DMS53 treated with DMSO at 0.1 percent for 48 hours (cell line): ENCODE measurements around the gene USHBP1.
"Not testable (repeated sequence)": the region's sequence is repeated elsewhere in the genome, so short reads cannot be mapped to it uniquely, and the experiment has no call there.

Experiments used
- DNase-seq: peaks from one replicate; lab custom pipeline; 2025; ENCODE audit not compliant: unreplicated experiment; lab: John Stamatoyannopoulos, UW

Gene USHBP1

GRCh38 chr19:17295551-17295950, 31.0 kb upstream of the USHBP1 start:
- DNase-seq: not testable (repeated sequence)

- DNase-seq: no peak
These were observed 29.7 kb upstream of the USHBP1 start for GRCh38 chr19:17294051-17294891.

GRCh38 chr19:17293605-17294004, 29.1 kb upstream of the USHBP1 start:
- no peak for DNase-seq

GRCh38 chr19:17292301-17293074, 27.9 kb upstream of the USHBP1 start:
- DNase-seq: peak; percentile 63

GRCh38 chr19:17289489-17289888, 24.9 kb upstream of the USHBP1 start:
- DNase-seq: no peak

GRCh38 chr19:17286752-17287151, 22.2 kb upstream of the USHBP1 start:
- no peak for DNase-seq

- no peak for DNase-seq
These were observed 21.7 kb upstream of the USHBP1 start for GRCh38 chr19:17286263-17286662.

- DNase-seq: no peak
These were observed 21.0 kb upstream of the USHBP1 start for GRCh38 chr19:17285415-17286135.

- no peak for DNase-seq
These were observed 19.0 kb upstream of the USHBP1 start for GRCh38 chr19:17283504-17283996.

- peak; percentile 77 for DNase-seq
These were observed 18.1 kb upstream of the USHBP1 start for GRCh38 chr19:17282488-17283125.

- DNase-seq: no peak
These were observed 17.1 kb upstream of the USHBP1 start, which contains the start of gene ANKLE1 for GRCh38 chr19:17281391-17282304. Gene ANKLE1 (plus strand): TSS chr19:17281901. CDS start chr19:17281921, 20 bp downstream.

GRCh38 chr19:17279436-17279835, 14.9 kb upstream of the USHBP1 start:
- DNase-seq: no peak

- DNase-seq: no peak
These were observed 11.1 kb upstream of the USHBP1 start for GRCh38 chr19:17275441-17276175.

GRCh38 chr19:17274892-17275291, 10.3 kb upstream of the USHBP1 start:
- not testable (repeated sequence) for DNase-seq

GRCh38 chr19:17268754-17269153, 4.2 kb upstream of the USHBP1 start:
- no peak for DNase-seq

GRCh38 chr19:17266975-17267788, 2.6 kb upstream of the USHBP1 start, which contains the start of gene BABAM1:
Gene BABAM1 (plus strand): TSS chr19:17267443. CDS start chr19:17268807, 1,364 bp downstream.
- DNase-seq: peak; percentile 92

- no peak for DNase-seq
These were observed 2.0 kb upstream of the USHBP1 start for GRCh38 chr19:17266589-17266974.

GRCh38 chr19:17266026-17266425, 1.5 kb upstream of the USHBP1 start:
- DNase-seq: no peak
